HL-60 (cell line): ENCODE results near the gene ANKDD1A.

Source experiments
- POLR2AphosphoS5 ChIP-seq: IDR thresholded peaks from 2 replicates; pipeline ENCODE4 v1.6.1; 2012; ENCODE audit warnings: low read depth
- TF ChIP-seq, protein P1 (sequence below): IDR thresholded peaks from one replicate; pipeline ENCODE4 v1.5.1; 2011; ENCODE audit warnings: low read length, control low read depth, inconsistent platforms; ENCODE audit not compliant: insufficient read depth

GRCh38 chr15:64911311-64912186, at the start of gene ANKDD1A:
- TF ChIP-seq, protein P1, sequence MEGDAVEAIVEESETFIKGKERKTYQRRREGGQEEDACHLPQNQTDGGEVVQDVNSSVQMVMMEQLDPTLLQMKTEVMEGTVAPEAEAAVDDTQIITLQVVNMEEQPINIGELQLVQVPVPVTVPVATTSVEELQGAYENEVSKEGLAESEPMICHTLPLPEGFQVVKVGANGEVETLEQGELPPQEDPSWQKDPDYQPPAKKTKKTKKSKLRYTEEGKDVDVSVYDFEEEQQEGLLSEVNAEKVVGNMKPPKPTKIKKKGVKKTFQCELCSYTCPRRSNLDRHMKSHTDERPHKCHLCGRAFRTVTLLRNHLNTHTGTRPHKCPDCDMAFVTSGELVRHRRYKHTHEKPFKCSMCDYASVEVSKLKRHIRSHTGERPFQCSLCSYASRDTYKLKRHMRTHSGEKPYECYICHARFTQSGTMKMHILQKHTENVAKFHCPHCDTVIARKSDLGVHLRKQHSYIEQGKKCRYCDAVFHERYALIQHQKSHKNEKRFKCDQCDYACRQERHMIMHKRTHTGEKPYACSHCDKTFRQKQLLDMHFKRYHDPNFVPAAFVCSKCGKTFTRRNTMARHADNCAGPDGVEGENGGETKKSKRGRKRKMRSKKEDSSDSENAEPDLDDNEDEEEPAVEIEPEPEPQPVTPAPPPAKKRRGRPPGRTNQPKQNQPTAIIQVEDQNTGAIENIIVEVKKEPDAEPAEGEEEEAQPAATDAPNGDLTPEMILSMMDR, result no peak
- no peak for TF ChIP-seq POLR2AphosphoS5
